ENCODE results near the gene FLT3. TPM values are rescaled to one million over a fixed set of nuclear protein-coding genes. Genes with fewer than 3 reads are reported as not detected.

FLT3 gene
- total and polyA plus RNA-seq, 2 donors from 2014 or later: 2.9 TPM; not detected in 1

DNA sequence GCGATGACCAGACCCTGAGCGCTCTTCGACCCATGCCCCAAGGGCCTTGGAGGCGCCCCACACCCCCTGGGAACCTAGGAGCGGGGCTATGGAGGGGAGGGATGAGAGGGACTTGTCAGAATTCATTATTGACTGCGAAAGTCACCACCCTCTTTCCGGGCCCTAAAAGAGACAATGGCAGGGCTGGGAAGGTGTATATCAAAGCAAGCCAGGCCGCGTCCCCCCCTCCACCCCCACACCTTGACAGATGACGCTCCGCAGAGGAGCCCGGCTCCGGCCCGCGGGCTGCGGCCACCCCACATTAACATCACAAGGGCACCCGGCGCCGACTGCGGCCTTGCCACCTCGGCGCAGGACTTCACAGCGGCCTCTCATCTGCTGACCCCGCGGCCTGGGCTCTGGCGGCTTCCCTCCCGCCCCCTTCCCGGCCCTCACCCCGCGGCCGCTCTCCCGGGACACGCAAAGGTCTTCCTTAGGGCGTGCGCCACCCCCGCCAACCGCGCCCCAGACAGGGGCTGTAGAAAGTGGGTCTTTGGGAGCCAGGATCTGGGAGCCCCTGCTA, 133.7 kb downstream of the FLT3 start:
- intact Hi-C loops (cut with DNase I): no loop called here
- Histone ChIP-seq H3K4me1 (ENCODE audit: control insufficient read depth in 2 of 3, insufficient read depth in 2 of 3, low read depth in 1 of 3, low read length in 3 of 3) (no peaks in the 10 kb centered on the region), H3K36me3 (ENCODE audit: control insufficient read depth in 2 of 3, insufficient read depth in 3 of 3, low read length in 3 of 3) (no peaks in the 10 kb centered on the region), H3K27ac (ENCODE audit: low read depth in 2 of 2, low read length in 2 of 2) (no peak overlapping the region), H3K27me3 (ENCODE audit: control insufficient read depth, insufficient read depth, low read length) (peaks cover 77% of the 10 kb centered on the region), H3K9me3 (ENCODE audit: control insufficient read depth in 2 of 3, insufficient read depth in 1 of 3, low read length in 3 of 3) (no peaks in the 10 kb centered on the region), H3K9ac (ENCODE audit: low read length in 3 of 3) (no peak overlapping the region), H3K4me3 (ENCODE audit: low read length in 3 of 3) (no peak overlapping the region)
- TF ChIP-seq, protein P1, sequence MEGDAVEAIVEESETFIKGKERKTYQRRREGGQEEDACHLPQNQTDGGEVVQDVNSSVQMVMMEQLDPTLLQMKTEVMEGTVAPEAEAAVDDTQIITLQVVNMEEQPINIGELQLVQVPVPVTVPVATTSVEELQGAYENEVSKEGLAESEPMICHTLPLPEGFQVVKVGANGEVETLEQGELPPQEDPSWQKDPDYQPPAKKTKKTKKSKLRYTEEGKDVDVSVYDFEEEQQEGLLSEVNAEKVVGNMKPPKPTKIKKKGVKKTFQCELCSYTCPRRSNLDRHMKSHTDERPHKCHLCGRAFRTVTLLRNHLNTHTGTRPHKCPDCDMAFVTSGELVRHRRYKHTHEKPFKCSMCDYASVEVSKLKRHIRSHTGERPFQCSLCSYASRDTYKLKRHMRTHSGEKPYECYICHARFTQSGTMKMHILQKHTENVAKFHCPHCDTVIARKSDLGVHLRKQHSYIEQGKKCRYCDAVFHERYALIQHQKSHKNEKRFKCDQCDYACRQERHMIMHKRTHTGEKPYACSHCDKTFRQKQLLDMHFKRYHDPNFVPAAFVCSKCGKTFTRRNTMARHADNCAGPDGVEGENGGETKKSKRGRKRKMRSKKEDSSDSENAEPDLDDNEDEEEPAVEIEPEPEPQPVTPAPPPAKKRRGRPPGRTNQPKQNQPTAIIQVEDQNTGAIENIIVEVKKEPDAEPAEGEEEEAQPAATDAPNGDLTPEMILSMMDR (IDR thresholded peaks at IDR 0.05; ENCODE audit: borderline replicate concordance, extremely low read depth, insufficient read depth): no peak
- no peak for FAIRE-seq
- DNase-seq: peak in 1 of 5 donors; percentile 66

DNA sequence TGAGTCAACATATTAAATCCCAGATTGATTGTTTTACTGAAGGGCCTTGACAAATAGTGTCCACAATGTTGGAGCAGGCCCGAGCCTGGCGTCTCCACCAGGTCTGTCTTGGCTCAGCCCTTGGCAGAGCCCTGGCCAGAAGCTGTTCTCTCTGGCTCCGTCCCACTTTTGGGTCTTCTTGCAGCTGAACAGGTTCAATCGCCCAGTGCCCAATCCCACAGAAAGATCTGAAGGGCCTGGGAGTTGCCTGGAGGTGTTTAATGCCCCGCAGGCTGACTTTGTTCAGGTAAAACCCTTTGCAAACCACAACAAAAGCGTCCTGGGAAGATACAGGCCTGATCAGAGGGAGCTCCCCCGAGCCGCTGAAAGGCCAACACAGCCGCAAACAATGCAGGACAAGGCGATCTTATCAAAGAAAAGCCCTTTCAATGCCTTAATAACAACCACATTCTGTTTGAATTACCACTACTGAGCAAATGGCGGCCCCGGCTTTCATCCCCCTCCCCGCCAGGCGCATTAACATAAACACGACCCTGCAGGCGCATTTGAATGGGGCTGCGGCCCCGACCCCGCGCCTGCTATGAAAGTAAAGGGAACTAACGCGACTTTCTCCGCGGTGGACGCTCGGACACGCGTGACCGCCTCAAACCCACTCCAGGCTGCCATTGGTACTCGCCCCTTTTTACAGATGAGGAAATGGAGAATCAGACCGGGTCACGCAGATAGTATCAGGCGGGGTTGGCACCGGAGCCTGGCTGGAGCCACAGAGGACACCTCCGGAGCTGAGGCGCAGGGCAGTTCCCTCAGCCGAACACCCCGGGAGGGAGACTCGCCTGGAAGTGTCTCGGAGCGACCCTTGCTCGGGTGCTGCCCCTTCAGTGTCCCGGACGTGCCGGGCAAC, 134.4 kb downstream of the FLT3 start:
- Histone ChIP-seq H3K9me3 (ENCODE audit: control insufficient read depth in 2 of 3, insufficient read depth in 1 of 3, low read length in 3 of 3) (no peaks in the 10 kb centered on the region), H3K27ac (ENCODE audit: low read depth in 2 of 2, low read length in 2 of 2) (no peak overlapping the region), H3K36me3 (ENCODE audit: control insufficient read depth in 2 of 3, insufficient read depth in 3 of 3, low read length in 3 of 3) (no peaks in the 10 kb centered on the region), H3K4me3 (ENCODE audit: low read length in 3 of 3) (no peak overlapping the region), H3K4me1 (ENCODE audit: control insufficient read depth in 2 of 3, insufficient read depth in 2 of 3, low read depth in 1 of 3, low read length in 3 of 3) (peaks cover 0 to 2% (median 0%) of the 10 kb centered on the region in 3 donors), H3K27me3 (ENCODE audit: control insufficient read depth, insufficient read depth, low read length) (peaks cover 71% of the 10 kb centered on the region), H3K9ac (ENCODE audit: low read length in 3 of 3) (no peak overlapping the region)
- no peak for FAIRE-seq
- no peak for DNase-seq
- TF ChIP-seq, protein P1 (IDR thresholded peaks at IDR 0.05; ENCODE audit: borderline replicate concordance, extremely low read depth, insufficient read depth): no peak
- intact Hi-C loops (cut with DNase I): no loop called here

DNA sequence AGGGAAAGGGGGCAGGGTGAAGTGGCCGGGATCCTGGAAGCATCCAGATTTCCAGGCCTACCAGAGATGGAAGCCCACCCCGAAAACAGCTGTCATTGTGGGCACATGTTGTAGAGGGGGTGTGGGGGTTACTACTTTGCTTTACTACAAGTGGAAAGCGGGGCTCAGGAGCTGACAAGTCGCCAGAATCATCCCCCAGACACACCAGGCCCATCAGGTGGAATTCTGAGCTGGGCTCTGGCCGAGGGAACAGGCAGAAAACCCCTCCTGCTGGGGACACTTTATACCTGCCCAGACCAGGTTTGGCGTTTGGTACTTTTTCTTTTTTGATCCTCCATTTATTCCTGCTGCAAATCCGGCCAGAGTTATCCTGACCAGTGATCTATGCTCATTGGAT, 135.0 kb downstream of the FLT3 start:
- TF ChIP-seq, protein P1 (IDR thresholded peaks at IDR 0.05; ENCODE audit: borderline replicate concordance, extremely low read depth, insufficient read depth): no peak
- Histone ChIP-seq H3K4me1 (ENCODE audit: control insufficient read depth in 2 of 3, insufficient read depth in 2 of 3, low read depth in 1 of 3, low read length in 3 of 3) (peaks cover 0 to 2% (median 0%) of the 10 kb centered on the region in 3 donors), H3K4me3 (ENCODE audit: low read length in 3 of 3) (no peak overlapping the region), H3K9ac (ENCODE audit: low read length in 3 of 3) (no peak overlapping the region), H3K27ac (ENCODE audit: low read depth in 2 of 2, low read length in 2 of 2) (no peak overlapping the region), H3K9me3 (ENCODE audit: control insufficient read depth in 2 of 3, insufficient read depth in 1 of 3, low read length in 3 of 3) (no peaks in the 10 kb centered on the region), H3K36me3 (ENCODE audit: control insufficient read depth in 2 of 3, insufficient read depth in 3 of 3, low read length in 3 of 3) (no peaks in the 10 kb centered on the region), H3K27me3 (ENCODE audit: control insufficient read depth, insufficient read depth, low read length) (peaks cover 68% of the 10 kb centered on the region)
- intact Hi-C loops (cut with DNase I): no loop called here
- no peak for FAIRE-seq
- no peak for DNase-seq

Data from kidney (tissue), 14 donors.